Measurements from ENCODE around the gene RALA. TPM values are rescaled to one million over a fixed set of nuclear protein-coding genes. Genes with fewer than 3 reads are reported as not detected.
"Not testable (repeated sequence)": the region's sequence is repeated elsewhere in the genome, so short reads cannot be mapped to it uniquely, and the experiment has no call there.

The RALA gene
- total and polyA plus RNA-seq, 4 donors = 9.6 to 27.2 (median 19.3) TPM

DNA sequence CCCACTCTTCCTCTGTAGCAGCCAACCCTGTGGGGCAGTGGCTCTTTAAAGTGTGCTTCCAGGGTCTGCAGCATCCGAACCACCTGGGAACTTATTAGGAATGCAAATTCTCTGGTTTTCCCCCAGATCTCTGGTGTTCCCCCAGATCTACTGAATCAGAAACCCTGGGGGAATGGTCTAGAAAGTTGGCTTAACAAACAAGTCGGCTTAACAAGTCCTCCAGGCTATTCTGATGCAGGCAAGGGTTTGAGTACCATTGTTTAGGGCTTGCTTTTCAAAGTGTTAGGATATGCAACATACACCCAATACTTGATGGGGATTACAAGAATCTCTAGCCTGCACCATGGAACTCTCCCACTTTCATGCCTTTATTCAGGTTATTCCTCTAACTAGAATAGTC lies 126.3 kb downstream of the RALA start:
- intact Hi-C loops (cut with DNase I) = no loop called here
- H3K4me1 ChIP-seq (ENCODE audit: control insufficient read depth in 1 of 2, insufficient read depth in 2 of 2, low read length in 2 of 2) = peaks cover 0 to 4% of the 10 kb centered on the region in 2 donors
- no peak for DNase-seq
- H3K27ac ChIP-seq (ENCODE audit: low read depth in 1 of 2, low read length in 2 of 2) = no peak overlapping the region
- no peak overlapping the region for H3K4me3 ChIP-seq (ENCODE audit: low read length in 2 of 2)
- no peaks in the 10 kb centered on the region for H3K27me3 ChIP-seq (ENCODE audit: control insufficient read depth in 1 of 2, insufficient read depth in 2 of 2, low read length in 1 of 2)
- no peaks in the 10 kb centered on the region for H3K9me3 ChIP-seq (ENCODE audit: control insufficient read depth, low read length)
- ATAC-seq (ENCODE audit: low FRiP score) = no peak
- no peaks in the 10 kb centered on the region for H3K36me3 ChIP-seq (ENCODE audit: control insufficient read depth in 1 of 2, insufficient read depth in 2 of 2, low read length in 1 of 2)
- 94 to 98% methylated on average over 2 of the region's 2 CpGs for WGBS, 2 donors

DNA sequence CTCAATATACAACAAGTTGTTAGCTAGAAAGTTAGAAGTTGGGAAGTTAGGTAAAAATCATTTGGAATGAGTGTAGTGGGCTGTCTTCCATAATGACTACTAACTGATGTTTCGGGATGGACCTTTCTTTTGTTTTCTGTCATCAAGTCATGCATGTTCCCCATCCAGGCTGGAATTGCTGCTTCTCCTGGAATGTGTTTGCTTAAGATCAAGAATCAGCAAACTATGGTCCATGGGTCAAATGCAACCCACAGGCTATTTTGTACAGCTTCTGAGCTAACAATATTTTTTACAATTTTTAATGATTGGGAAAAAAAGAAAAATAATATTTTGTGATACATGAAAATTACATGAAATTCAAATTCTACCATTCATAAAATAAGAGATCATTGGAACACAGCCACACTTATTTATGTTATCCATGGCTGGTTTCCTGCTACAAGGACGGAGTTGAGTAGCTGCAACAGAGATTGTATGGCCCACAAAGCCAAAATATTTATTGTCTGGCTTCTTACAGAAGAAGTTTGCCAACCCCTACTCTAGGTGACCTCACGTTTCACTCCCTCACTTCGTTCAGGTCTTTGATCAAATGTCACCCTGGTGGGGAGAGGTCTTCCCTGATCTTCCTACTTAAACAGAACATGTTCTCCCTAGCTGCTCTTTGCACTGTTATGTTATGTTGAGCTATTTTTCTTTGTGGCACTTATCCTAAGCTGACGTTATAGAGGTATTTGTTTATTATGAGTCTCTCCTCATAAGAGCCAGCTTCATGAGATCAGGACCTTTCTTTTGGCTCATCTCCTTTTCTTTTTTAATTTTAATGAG lies 127.1 kb downstream of the RALA start:
- ATAC-seq (ENCODE audit: low FRiP score) (no peak), DNase-seq (no peak)
- 74 to 78% methylated on average over 5 of the region's 5 CpGs for WGBS, 2 donors
- H3K27me3 ChIP-seq (ENCODE audit: control insufficient read depth in 1 of 2, insufficient read depth in 2 of 2, low read length in 1 of 2) = no peaks in the 10 kb centered on the region
- no peaks in the 10 kb centered on the region for H3K36me3 ChIP-seq (ENCODE audit: control insufficient read depth in 1 of 2, insufficient read depth in 2 of 2, low read length in 1 of 2)
- no peaks in the 10 kb centered on the region for H3K9me3 ChIP-seq (ENCODE audit: control insufficient read depth, low read length)
- H3K27ac ChIP-seq (ENCODE audit: low read depth in 1 of 2, low read length in 2 of 2) = no peak overlapping the region
- H3K4me1 ChIP-seq (ENCODE audit: control insufficient read depth in 1 of 2, insufficient read depth in 2 of 2, low read length in 2 of 2) = peaks cover 0 to 4% of the 10 kb centered on the region in 2 donors
- no peak overlapping the region for H3K4me3 ChIP-seq (ENCODE audit: low read length in 2 of 2)
- intact Hi-C loops (cut with DNase I) = no loop called here

- H3K27ac ChIP-seq (ENCODE audit: low read depth in 1 of 2, low read length in 2 of 2); H3K4me3 ChIP-seq (ENCODE audit: low read length in 2 of 2); H3K27me3 ChIP-seq (ENCODE audit: control insufficient read depth in 1 of 2, insufficient read depth in 2 of 2, low read length in 1 of 2); H3K9me3 ChIP-seq (ENCODE audit: control insufficient read depth, low read length); H3K36me3 ChIP-seq (ENCODE audit: control insufficient read depth in 1 of 2, insufficient read depth in 2 of 2, low read length in 1 of 2); DNase-seq; ATAC-seq (ENCODE audit: low FRiP score); intact Hi-C loops (cut with DNase I); H3K4me1 ChIP-seq (ENCODE audit: control insufficient read depth in 1 of 2, insufficient read depth in 2 of 2, low read length in 2 of 2): not testable (repeated sequence)
- WGBS, 2 donors = 98% methylated on average over 5 of the region's 5 CpGs
Measured at GRCh38 chr7:39753237-39753636, 129.9 kb downstream of the RALA start.

DNA sequence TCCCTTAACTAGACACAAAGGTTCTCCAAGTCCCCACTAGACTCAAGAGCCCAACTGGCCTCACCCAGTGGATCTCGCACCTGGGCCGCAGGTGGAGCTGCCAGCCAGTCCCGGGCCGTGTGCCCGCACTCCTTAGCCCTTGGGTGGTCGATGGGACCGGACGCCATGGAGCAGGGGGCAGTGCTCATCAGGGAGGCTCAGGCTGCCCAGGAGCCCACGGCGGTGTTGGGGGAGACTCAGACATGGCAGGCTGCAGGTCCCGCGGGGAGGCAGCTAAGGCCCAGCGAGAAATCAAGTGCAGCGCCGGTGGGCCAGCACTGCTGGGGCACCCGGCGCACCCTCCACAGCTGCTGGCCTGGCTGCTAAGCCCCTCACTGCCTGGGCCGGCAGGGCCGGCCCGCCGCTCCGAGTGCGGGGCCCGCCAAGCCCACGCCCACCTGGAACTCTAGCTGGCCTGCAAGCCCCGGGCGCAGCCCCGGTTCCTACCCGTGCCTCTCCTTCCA lies 130.5 kb downstream of the RALA start:
- peaks cover 0 to 4% of the 10 kb centered on the region in 2 donors for H3K4me1 ChIP-seq (ENCODE audit: control insufficient read depth in 1 of 2, insufficient read depth in 2 of 2, low read length in 2 of 2)
- H3K4me3 ChIP-seq (ENCODE audit: low read length in 2 of 2) = no peak overlapping the region
- peak in 1 of 2 donors; percentile 81 for DNase-seq
- no peaks in the 10 kb centered on the region for H3K36me3 ChIP-seq (ENCODE audit: control insufficient read depth in 1 of 2, insufficient read depth in 2 of 2, low read length in 1 of 2)
- peak overlapping the region in 1 of 2 donors; percentile 20 for H3K27ac ChIP-seq (ENCODE audit: low read depth in 1 of 2, low read length in 2 of 2)
- ATAC-seq (ENCODE audit: low FRiP score) = no peak
- WGBS, 2 donors = 69 to 78% methylated on average over 22 to 29 of the region's 29 CpGs
- intact Hi-C loops (cut with DNase I) = no loop called here
- no peaks in the 10 kb centered on the region for H3K27me3 ChIP-seq (ENCODE audit: control insufficient read depth in 1 of 2, insufficient read depth in 2 of 2, low read length in 1 of 2)
- no peaks in the 10 kb centered on the region for H3K9me3 ChIP-seq (ENCODE audit: control insufficient read depth, low read length)

- peak overlapping the region in 1 of 2 donors; percentile 20 for H3K27ac ChIP-seq (ENCODE audit: low read depth in 1 of 2, low read length in 2 of 2)
- DNase-seq = peak in 1 of 2 donors; percentile 50
- no peaks in the 10 kb centered on the region for H3K27me3 ChIP-seq (ENCODE audit: control insufficient read depth in 1 of 2, insufficient read depth in 2 of 2, low read length in 1 of 2)
- ATAC-seq (ENCODE audit: low FRiP score) = no peak
- intact Hi-C loops (cut with DNase I) = no loop called here
- H3K4me3 ChIP-seq (ENCODE audit: low read length in 2 of 2) = no peak overlapping the region
- no peaks in the 10 kb centered on the region for H3K9me3 ChIP-seq (ENCODE audit: control insufficient read depth, low read length)
- H3K4me1 ChIP-seq (ENCODE audit: control insufficient read depth in 1 of 2, insufficient read depth in 2 of 2, low read length in 2 of 2) = peaks cover 0 to 4% of the 10 kb centered on the region in 2 donors
- WGBS, 2 donors = 7 to 10% methylated on average over 17 of the region's 17 CpGs
- no peaks in the 10 kb centered on the region for H3K36me3 ChIP-seq (ENCODE audit: control insufficient read depth in 1 of 2, insufficient read depth in 2 of 2, low read length in 1 of 2)
Measured at GRCh38 chr7:39754326-39755120, 131.2 kb downstream of the RALA start.

DNA sequence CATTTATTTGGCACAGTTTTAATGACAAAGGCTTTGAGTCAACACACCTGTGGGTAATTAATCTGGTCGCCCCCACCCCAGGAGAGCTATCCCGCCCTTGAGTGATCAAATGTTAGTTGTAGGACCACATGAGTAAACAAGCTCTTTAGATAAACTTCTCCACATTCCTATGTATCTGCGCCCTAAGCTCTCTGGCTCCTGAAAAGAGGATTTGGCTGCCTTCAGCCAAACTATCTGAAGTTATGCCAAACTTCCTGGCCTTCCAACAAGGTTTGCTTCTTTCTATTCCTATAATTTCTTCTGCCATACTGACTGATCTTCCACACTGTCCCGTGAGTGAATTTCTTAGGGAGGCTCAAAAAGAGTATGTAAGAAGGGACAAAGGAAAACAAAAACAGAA lies 134.2 kb downstream of the RALA start:
- Histone ChIP-seq H3K27ac (ENCODE audit: low read depth in 1 of 2, low read length in 2 of 2) (no peak overlapping the region), H3K9me3 (ENCODE audit: control insufficient read depth, low read length) (no peaks in the 10 kb centered on the region), H3K4me3 (ENCODE audit: low read length in 2 of 2) (no peak overlapping the region), H3K36me3 (ENCODE audit: control insufficient read depth in 1 of 2, insufficient read depth in 2 of 2, low read length in 1 of 2) (no peaks in the 10 kb centered on the region), H3K27me3 (ENCODE audit: control insufficient read depth in 1 of 2, insufficient read depth in 2 of 2, low read length in 1 of 2) (no peaks in the 10 kb centered on the region), H3K4me1 (ENCODE audit: control insufficient read depth in 1 of 2, insufficient read depth in 2 of 2, low read length in 2 of 2) (peaks cover 0 to 4% of the 10 kb centered on the region in 2 donors)
- 85 to 88% methylated on average over 4 of the region's 4 CpGs for WGBS, 2 donors
- DNase-seq = no peak
- no peak for ATAC-seq (ENCODE audit: low FRiP score)
- intact Hi-C loops (cut with DNase I) = no loop called here

Other genes starting within 250 kb of the RALA start
- gene YAE1, start 57.2 kb upstream of the RALA start, total RNA-seq = 10 to 100 TPM; 14.6 to 20.8 TPM
- 10 to 100 TPM; 15.8 to 21.4 TPM for gene YAE1, start 57.2 kb upstream of the RALA start, polyA plus RNA-seq

Measured in aorta (tissue), 5 donors.